ENCODE data around the gene EDAR. TPM values are rescaled to one million over a fixed set of nuclear protein-coding genes. Genes with fewer than 3 reads are reported as not detected.

Gene EDAR
- total RNA-seq, 1 donor from 2014 or later, result not detected

- Mint-ChIP-seq H3K27me3 (no peaks in the 10 kb centered on the region), H3K4me3 (no peak overlapping the region), H3K27ac (no peak overlapping the region), H3K9me3 (peaks cover 40% of the 10 kb centered on the region), H3K4me1 (no peaks in the 10 kb centered on the region), H3K36me3 (ENCODE audit: low read depth) (peaks cover 12% of the 10 kb centered on the region)
- intact Hi-C loops (cut with micrococcal nuclease), result no loop called here
- ChIA-PET POLR2A (no interaction called here), CTCF (no interaction called here)
- ATAC-seq (ENCODE audit: low read depth) (no peak), DNase-seq (no peak)
- TF ChIP-seq CTCF (IDR thresholded peaks at IDR 0.05), result no peak
Measured at GRCh38 chr2:108889907-108890306, 99.1 kb downstream of the EDAR start.

- DNase-seq (no peak), ATAC-seq (ENCODE audit: low read depth) (no peak)
- no peaks in the 10 kb centered on the region for H3K4me1 Mint-ChIP-seq
- H3K27ac Mint-ChIP-seq, result no peak overlapping the region
- CTCF ChIA-PET, result interaction anchor here (0.5 kb wide), 1 partner anchor 190 kb away, joined by 3 read pairs; no protein-coding TSS in a partner anchor
- POLR2A ChIA-PET, result no interaction called here
- H3K9me3 Mint-ChIP-seq, result peaks cover 34% of the 10 kb centered on the region
- no peak for TF ChIP-seq CTCF (IDR thresholded peaks at IDR 0.05)
- no peaks in the 10 kb centered on the region for H3K27me3 Mint-ChIP-seq
- H3K36me3 Mint-ChIP-seq (ENCODE audit: low read depth), result peaks cover 16% of the 10 kb centered on the region
- intact Hi-C loops (cut with micrococcal nuclease), result no loop called here
- no peak overlapping the region for H3K4me3 Mint-ChIP-seq
Measured at GRCh38 chr2:108884619-108885018, 104.4 kb downstream of the EDAR start.

- no peak overlapping the region for H3K27ac Mint-ChIP-seq
- ChIA-PET POLR2A (no interaction called here), CTCF (no interaction called here)
- H3K4me1 Mint-ChIP-seq, result no peaks in the 10 kb centered on the region
- peaks cover 14% of the 10 kb centered on the region for H3K9me3 Mint-ChIP-seq
- ATAC-seq (ENCODE audit: low read depth), result no peak
- no peak for TF ChIP-seq CTCF (IDR thresholded peaks at IDR 0.05)
- DNase-seq, result no peak
- H3K27me3 Mint-ChIP-seq, result no peaks in the 10 kb centered on the region
- H3K4me3 Mint-ChIP-seq, result no peak overlapping the region
- intact Hi-C loops (cut with micrococcal nuclease), result no loop called here
- H3K36me3 Mint-ChIP-seq (ENCODE audit: low read depth), result peaks cover 21% of the 10 kb centered on the region
Measured at GRCh38 chr2:108878276-108878675, 110.7 kb downstream of the EDAR start.

- ChIA-PET CTCF (no interaction called here), POLR2A (no interaction called here)
- no peaks in the 10 kb centered on the region for H3K27me3 Mint-ChIP-seq
- peaks cover 11% of the 10 kb centered on the region for H3K9me3 Mint-ChIP-seq
- no peaks in the 10 kb centered on the region for H3K4me1 Mint-ChIP-seq
- ATAC-seq (ENCODE audit: low read depth) (no peak), DNase-seq (no peak)
- H3K36me3 Mint-ChIP-seq (ENCODE audit: low read depth), result peaks cover 21% of the 10 kb centered on the region
- no peak overlapping the region for H3K27ac Mint-ChIP-seq
- no peak overlapping the region for H3K4me3 Mint-ChIP-seq
- TF ChIP-seq CTCF (IDR thresholded peaks at IDR 0.05), result no peak
- intact Hi-C loops (cut with micrococcal nuclease), result no loop called here
Measured at GRCh38 chr2:108877506-108877905, 111.5 kb downstream of the EDAR start.

- H3K9me3 Mint-ChIP-seq, result peaks cover 19% of the 10 kb centered on the region
- H3K27me3 Mint-ChIP-seq, result no peaks in the 10 kb centered on the region
- no peaks in the 10 kb centered on the region for H3K4me1 Mint-ChIP-seq
- ATAC-seq (ENCODE audit: low read depth), result no peak
- no peak overlapping the region for H3K4me3 Mint-ChIP-seq
- POLR2A ChIA-PET, result no interaction called here
- peaks cover 48% of the 10 kb centered on the region for H3K36me3 Mint-ChIP-seq (ENCODE audit: low read depth)
- CTCF ChIA-PET, result no interaction called here
- DNase-seq, result no peak
- no peak overlapping the region for H3K27ac Mint-ChIP-seq
- intact Hi-C loops (cut with micrococcal nuclease), result no loop called here
- TF ChIP-seq CTCF (IDR thresholded peaks at IDR 0.05), result no peak
Measured at GRCh38 chr2:108870069-108870644, 118.9 kb downstream of the EDAR start.
